Stomach (tissue), 9 donors: Measurements from ENCODE around the gene C1R. TPM values are rescaled to one million over a fixed set of nuclear protein-coding genes. Genes with fewer than 3 reads are reported as not detected.

Source experiments
- DNase-seq, 2 donors: peaks; one replicate each; pipeline versions ENCODE4 v3.0.0 to v3.0.0-alpha.2; 2013 to 2019
- H3K27ac ChIP-seq, 5 donors: fragments of 200-600 bp in 4 of 5; sonication (generic) in 4 of 5; one replicate each; pipeline ENCODE4 v1.5.1; 2013 to 2019; ENCODE audit warnings: mild to moderate bottlenecking in 1 of 5, moderate library complexity in 1 of 5
- H3K27me3 ChIP-seq, 3 donors: fragments of 200-600 bp; sonication (generic); one replicate each; pipeline ENCODE4 v1.5.1; 2017 to 2019; ENCODE audit warnings: mixed run types in 1 of 3
- H3K36me3 ChIP-seq, 4 donors: fragments of 200-600 bp; sonication (generic); 1 replicate in 3 of 4; 2 replicates in 1 of 4; pipeline ENCODE4 v1.5.1; 2016 to 2019
- H3K4me1 ChIP-seq, 4 donors: fragments of 200-600 bp; sonication (generic); one replicate each; pipeline ENCODE4 v1.5.1; 2016 to 2019
- H3K4me3 ChIP-seq, 4 donors: fragments of 200-600 bp; sonication (generic) in 3 of 4; one replicate each; pipeline ENCODE4 v1.5.1; 2016 to 2019; ENCODE audit warnings: mild to moderate bottlenecking in 1 of 4
- H3K9me3 ChIP-seq, 4 donors: fragments of 200-600 bp; sonication (generic); one replicate each; pipeline ENCODE4 v1.5.1; 2016 to 2019
- CTCF ChIP-seq, 7 experiments: fragments of 450-650 bp in 4 of 7; fragments of 200-600 bp in 3 of 7; sonication (generic) in 3 of 7; IDR thresholded peaks; one replicate each; pipeline ENCODE4 v1.5.1; 2016 to 2019; ENCODE audit warnings: antibody characterized with exemption in 7 of 7, control low read depth in 2 of 7, mild to moderate bottlenecking in 1 of 7
- EP300 ChIP-seq: sonication (generic); formaldehyde crosslinking; IDR thresholded peaks from one replicate; pipeline ENCODE4 v1.6.1; 2017; ENCODE audit warnings: antibody characterized with exemption
- POLR2A ChIP-seq, 4 donors: fragments of 450-650 bp; IDR thresholded peaks; one replicate each; pipeline ENCODE4 v1.6.1; 2016; ENCODE audit warnings: antibody characterized with exemption in 4 of 4, control low read depth in 2 of 4, mild to moderate bottlenecking in 1 of 4, moderate library complexity in 1 of 4
- POLR2AphosphoS5 ChIP-seq, 3 donors: sonication (generic); formaldehyde crosslinking; IDR thresholded peaks; one replicate each; pipeline ENCODE4 v1.6.1; 2016; ENCODE audit warnings: antibody characterized with exemption in 3 of 3
- WGBS, 5 donors: extraction: QIAGEN DNeasy Blood & Tissue Kit in 3 of 5; methylation state at CpG; one replicate each; pipeline versions ENCODE4 v1.1.5 to v1.1.7; 2013 to 2018; 5-methylcytosine and 5-hydroxymethylcytosine counted together
- intact Hi-C: fragments of 100-400 bp; cut with DNase I; formaldehyde crosslinking; loops from one replicate; pipeline ENCODE4 v1.15.1; 2023; ENCODE audit warnings: low total_unique reads
- polyA plus RNA-seq, 3 donors: library from polyadenylated mRNA; stranded (reverse); fragments of 200-250 nt; gene quantifications; one replicate each; pipeline ENCODE4 v1.2.3, GENCODE V29; 2013
- total RNA-seq, 5 donors: library from RNA; depleted of rRNA; stranded (reverse); fragments of >200 nt; gene quantifications; one replicate each; pipeline versions ENCODE4 v1.1.0 to v1.2.3, GENCODE V29; 2014 to 2016
- donor health status: healthy with polysubstance abuse.
- donor health status: Bipolar disorder and iron deficiency.
- donor health status: healthy.

The C1R gene
- total and polyA plus RNA-seq, 8 donors, result 68.9 to 312 (median 133) TPM

DNA sequence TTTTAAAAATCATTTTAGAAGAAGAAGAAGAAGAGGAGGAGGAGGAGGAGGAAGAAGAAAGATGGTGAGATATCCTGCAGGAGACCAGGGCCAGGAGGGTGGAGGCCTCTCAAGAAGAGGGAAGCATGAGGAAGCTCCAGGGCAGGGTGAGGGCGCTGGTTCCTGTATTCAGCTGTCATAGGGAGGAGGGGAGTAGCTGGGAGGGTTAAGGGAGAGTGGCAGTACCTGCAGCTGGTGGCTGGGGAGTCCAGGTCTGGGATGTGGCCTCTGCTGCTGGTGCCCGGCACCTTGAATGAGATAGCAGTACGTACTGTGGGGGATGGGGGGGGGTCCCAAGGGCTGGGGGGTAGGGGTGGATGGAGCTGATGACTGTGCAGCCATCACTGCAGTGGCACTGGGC is 26.6 kb upstream of the C1R start:
- intact Hi-C loops, result loop anchor here (10.0 kb wide), 1 partner anchor 174 kb away; the partner anchor contains the start of genes C12orf57 and RNU7-1
- H3K27ac ChIP-seq, result no peak overlapping the region
- peaks cover 0 to 13% (median 4%) of the 10 kb centered on the region in 4 donors for H3K4me1 ChIP-seq
- H3K9me3 ChIP-seq, result no peaks in the 10 kb centered on the region
- no peak for DNase-seq
- H3K27me3 ChIP-seq, result no peaks in the 10 kb centered on the region
- H3K36me3 ChIP-seq, result peaks cover 3 to 47% (median 37%) of the 10 kb centered on the region in 4 donors
- 86 to 93% (median 89%) methylated on average over 3 of the region's 3 CpGs for WGBS, 5 donors
- TF ChIP-seq CTCF (IDR thresholded peaks at IDR 0.05) (no peak), EP300 (no peak), POLR2AphosphoS5 (IDR thresholded peaks at IDR 0.05) (no peak), POLR2A (IDR thresholded peaks at IDR 0.05) (no peak)
- no peak overlapping the region for H3K4me3 ChIP-seq

DNA sequence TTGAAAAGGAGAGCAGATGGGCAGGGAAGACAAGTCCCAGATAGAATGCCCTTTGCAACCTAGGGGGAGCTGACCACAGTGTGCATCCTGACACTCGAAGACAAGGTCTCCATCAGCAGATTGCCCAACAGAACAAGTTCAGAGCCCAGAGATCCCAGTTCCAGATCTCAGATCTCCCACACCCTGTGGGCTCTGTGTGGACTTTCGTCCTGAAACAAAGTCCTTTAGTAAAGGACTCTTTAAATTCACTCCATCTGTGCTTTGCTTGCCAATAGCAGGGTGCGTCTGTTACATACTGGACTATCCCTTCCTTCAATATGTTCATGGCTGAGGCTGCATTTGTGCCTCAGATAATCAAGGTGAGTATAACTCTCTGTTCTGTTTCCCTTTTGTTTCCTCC is 25.4 kb upstream of the C1R start:
- TF ChIP-seq POLR2AphosphoS5 (IDR thresholded peaks at IDR 0.05), result no peak
- no peak for TF ChIP-seq EP300
- TF ChIP-seq CTCF (IDR thresholded peaks at IDR 0.05), result no peak
- TF ChIP-seq POLR2A (IDR thresholded peaks at IDR 0.05), result no peak
- Histone ChIP-seq H3K27ac (no peak overlapping the region), H3K9me3 (no peaks in the 10 kb centered on the region), H3K27me3 (no peaks in the 10 kb centered on the region), H3K36me3 (peaks cover 3 to 48% (median 37%) of the 10 kb centered on the region in 4 donors), H3K4me1 (peaks cover 0 to 17% (median 7%) of the 10 kb centered on the region in 4 donors), H3K4me3 (no peak overlapping the region)
- 83 to 100% (median 88%) methylated on average over 2 to 3 of the region's 3 CpGs for WGBS, 5 donors
- no peak for DNase-seq
- intact Hi-C loops, result loop anchor here (10.0 kb wide), 1 partner anchor 173 kb away; the partner anchor contains the start of genes C12orf57 and RNU7-1

- Histone ChIP-seq H3K36me3 (peaks cover 3 to 48% (median 37%) of the 10 kb centered on the region in 4 donors), H3K4me3 (no peak overlapping the region), H3K27me3 (no peaks in the 10 kb centered on the region), H3K9me3 (no peaks in the 10 kb centered on the region), H3K27ac (no peak overlapping the region), H3K4me1 (peaks cover 0 to 18% (median 9%) of the 10 kb centered on the region in 4 donors)
- 78 to 98% (median 93%) methylated on average over 9 of the region's 9 CpGs for WGBS, 5 donors
- intact Hi-C loops, result loop anchor here (10.0 kb wide), 1 partner anchor 172 kb away; the partner anchor contains the start of genes C12orf57 and RNU7-1
- no peak for DNase-seq
- TF ChIP-seq POLR2AphosphoS5 (IDR thresholded peaks at IDR 0.05) (no peak), EP300 (no peak), POLR2A (IDR thresholded peaks at IDR 0.05) (no peak), CTCF (IDR thresholded peaks at IDR 0.05) (no peak)
Measured at GRCh38 chr12:7116916-7117315, 24.7 kb upstream of the C1R start.

DNA sequence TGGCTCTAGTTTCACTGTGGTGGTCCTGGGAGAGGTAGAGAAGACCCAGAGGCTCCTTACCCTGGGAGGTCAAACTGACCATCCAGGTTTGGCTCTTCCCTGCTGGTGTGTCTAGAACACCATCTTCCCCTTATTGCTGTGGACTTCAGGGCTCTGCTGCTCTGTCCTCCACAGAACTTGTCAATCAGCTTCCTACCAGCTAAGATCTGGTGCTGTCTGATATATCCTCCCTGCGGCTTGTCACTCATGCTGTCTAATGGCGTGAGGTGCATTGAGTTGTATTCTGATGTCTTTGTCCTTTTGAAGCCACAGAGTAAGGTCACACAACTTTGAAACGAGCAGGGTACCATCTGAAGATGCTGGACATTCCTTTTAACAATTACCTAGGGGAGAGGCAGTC is 24.0 kb upstream of the C1R start:
- Histone ChIP-seq H3K4me1 (peaks cover 0 to 24% (median 9%) of the 10 kb centered on the region in 4 donors), H3K27me3 (no peaks in the 10 kb centered on the region), H3K9me3 (no peaks in the 10 kb centered on the region), H3K27ac (no peak overlapping the region), H3K36me3 (peaks cover 3 to 48% (median 37%) of the 10 kb centered on the region in 4 donors), H3K4me3 (no peak overlapping the region)
- intact Hi-C loops, result loop anchor here (10.0 kb wide), 1 partner anchor 171 kb away; the partner anchor contains the start of genes C12orf57 and RNU7-1
- WGBS, 5 donors, result 67 to 90% (median 86%) methylated on average over 1 to 3 of the region's 3 CpGs
- TF ChIP-seq EP300 (no peak), POLR2AphosphoS5 (IDR thresholded peaks at IDR 0.05) (no peak), POLR2A (IDR thresholded peaks at IDR 0.05) (no peak), CTCF (IDR thresholded peaks at IDR 0.05) (no peak)
- DNase-seq, result no peak
